HT1080 (cell line): ENCODE results near the gene CDH4. TPM values are rescaled to one million over a fixed set of nuclear protein-coding genes. Genes with fewer than 3 reads are reported as not detected.

Source experiments
- DNase-seq: peaks from one replicate; pipeline ENCODE4 v3.0.0-alpha.2; 2015; ENCODE audit warnings: low read depth
- total RNA-seq: library from RNA; depleted of rRNA; stranded (reverse); fragments of >200 nt; shearing (Covaris generic); gene quantifications from 2 replicates; pipeline ENCODE4 v1.2.3, GENCODE V29; 2014

The CDH4 gene
- total RNA-seq, 1 experiment from 2014 or later = 10.8 TPM

DNA sequence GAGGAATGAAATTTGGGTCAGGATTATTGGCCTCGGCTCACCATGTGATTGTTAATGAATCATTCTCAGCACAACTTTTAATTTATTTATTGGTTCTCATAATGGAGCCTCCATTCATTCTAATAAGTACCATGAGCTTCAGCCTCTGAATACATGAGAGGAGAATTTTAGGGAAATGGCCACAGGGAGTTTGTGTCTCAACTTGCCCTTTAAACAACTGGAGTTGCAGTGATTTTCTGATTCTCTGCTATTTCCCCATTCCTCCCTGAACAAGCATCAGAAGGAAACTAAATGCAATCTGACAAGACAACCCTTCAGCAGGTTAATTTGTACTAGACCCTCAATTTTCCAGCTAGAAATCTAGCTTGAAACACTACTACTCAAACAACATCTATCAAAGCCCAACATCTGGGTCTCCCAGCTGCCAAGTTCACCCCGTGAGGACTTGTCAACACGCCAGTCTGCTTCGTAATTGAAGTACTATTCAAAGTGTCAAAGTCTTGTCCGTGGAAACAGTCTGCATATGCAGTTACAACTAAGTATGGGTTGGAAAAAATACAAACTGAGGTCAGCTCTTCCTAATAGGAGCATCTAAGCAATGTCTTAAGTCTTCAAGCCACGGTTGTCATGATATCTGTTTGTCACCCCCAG lies 235.4 kb downstream of the CDH4 start:
- DNase-seq = no peak

DNA sequence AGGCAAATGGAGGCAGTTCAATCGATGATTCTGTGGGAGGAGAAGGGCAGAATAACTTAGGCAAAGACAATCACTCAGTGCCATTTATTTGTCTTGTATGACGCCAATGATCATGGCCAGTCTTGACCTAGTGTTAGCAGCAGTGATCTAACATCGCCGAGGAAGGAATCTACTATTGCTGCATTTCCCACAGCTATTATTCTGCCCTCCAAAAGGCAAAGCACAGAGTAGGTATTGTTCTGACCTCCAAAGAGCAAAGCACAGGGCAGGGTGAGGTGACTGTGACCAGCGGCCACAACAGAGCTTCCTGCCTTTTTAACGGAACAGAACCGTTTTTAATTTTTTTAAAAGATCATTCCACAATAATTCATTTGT lies 235.9 kb downstream of the CDH4 start:
- no peak for DNase-seq

DNA sequence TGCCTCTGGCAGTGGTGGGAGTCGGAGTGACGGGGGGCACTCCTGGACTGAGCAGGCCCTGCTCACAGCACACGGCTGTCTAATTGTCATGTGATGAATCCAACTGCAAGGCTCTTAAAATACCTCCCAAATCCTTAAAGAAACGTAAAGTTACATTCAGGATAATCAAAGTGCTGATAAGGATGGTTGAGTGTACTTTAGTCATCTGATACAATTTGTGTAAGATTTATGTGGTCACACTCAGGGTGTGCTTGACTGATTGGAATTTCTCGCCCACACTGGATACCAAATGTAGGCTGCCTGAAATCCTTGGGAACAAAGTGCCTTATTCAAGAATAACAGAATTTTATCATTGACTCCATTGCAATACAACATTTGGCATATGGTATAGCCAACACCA lies 238.7 kb downstream of the CDH4 start:
- no peak for DNase-seq

DNA sequence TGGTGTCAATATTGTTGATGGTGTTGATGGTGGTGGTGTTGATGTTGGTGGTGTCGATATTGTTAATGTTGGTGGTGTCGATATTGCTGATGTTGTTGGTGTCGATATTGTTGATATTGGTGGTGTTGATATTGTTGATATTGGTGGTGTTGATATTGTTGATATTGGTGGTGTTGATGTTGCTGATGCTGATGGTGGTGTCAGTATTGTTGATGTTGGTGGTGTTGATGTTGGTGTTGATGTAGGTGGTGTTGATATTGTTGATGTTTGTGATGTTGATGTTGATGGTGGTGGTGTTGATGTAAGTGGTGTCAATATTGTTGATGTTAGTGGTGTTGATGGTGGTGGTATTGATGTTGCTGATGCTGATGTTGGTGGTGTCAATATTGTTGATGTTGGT lies 240.0 kb downstream of the CDH4 start:
- DNase-seq = no peak

DNA sequence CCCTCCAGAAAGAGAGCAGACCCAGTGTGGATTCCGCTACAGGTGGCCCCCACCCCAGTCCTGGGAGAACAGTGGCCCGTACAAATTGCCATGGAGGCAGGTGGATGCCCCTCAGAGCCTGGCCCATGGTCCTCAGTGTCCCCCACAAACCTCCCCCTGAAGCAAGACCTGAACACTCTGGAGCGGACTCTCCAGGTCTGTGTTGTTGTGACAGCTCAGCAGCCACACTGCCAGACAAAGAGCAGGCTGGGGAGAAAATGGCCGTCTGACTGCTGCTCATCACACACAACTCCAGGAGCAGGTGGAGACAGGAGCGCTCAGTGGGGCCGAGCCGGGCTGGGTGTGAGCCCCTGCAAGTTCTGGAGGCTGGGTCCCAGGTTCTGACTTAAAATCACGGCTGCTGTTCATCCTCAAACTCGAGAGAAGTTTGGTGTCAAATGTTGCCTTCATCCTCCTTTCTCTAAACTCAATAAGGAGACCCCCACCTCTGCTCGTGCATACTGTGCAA lies 241.8 kb downstream of the CDH4 start:
- DNase-seq = no peak

DNA sequence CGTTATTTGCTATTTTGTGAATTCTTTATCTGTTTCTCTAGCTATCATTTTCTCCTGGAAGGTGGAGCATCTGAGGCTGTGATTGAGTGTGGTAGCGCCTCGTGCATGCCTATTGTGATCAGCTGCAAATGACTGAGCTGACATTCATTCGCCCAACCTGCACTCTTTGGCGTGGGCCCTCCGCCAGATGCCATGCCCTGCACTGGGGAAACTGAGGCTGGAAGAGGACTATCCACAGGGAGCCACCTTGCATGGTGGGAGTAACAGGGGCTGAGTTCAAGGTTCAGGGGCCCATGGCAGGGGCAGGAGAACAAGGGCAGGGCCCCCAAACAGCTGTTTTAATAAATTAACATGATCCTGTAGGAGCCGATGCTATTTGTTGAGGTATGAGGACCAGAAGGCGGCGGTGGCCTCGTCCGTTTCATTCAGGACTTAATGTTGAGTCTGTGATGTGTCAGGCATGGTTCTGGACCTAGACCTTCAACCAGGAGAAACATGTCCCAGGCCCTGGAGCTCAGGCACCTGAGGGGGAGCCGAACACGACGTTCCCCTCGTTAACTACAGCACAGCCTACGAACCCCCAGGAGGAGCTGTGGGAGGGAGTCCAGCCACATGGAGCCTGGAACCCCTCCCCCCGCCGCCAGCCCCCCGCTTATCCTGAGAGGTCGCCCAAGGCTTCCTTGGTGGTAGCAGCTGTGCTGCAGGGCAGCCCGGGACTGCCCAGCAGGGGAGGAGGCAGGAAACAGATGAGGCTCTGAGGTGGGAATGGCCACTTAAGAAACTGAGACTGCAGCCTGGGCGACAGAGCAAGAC lies 242.9 kb downstream of the CDH4 start:
- DNase-seq = no peak

DNA sequence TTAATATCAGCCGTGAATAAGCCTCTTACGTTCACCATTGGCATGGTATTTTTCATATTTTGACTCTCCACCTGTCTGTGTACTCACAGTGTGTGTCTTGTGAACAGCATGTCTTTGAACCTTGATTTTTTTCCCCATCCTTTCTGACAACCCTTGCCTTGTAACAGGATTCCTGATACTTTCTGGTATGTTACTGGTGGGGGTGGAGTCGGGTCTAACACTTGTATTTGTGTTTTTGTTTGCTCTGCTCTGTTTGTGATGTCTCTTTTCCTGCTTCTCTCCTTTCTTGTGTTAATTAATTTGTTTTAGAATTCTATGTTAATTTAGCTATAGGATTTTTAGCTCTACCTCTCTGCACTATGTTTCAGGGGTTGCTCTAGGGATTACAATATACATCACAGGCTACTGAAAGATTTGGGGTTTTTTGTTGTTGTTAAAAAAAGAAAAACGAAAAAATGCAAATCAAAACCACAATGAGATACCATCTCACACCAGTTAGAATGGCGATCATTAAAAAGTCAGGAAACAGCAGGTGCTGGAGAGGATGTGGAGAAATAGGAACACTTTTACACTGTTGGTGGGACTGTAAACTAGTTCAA lies 245.1 kb downstream of the CDH4 start:
- DNase-seq = no peak

DNA sequence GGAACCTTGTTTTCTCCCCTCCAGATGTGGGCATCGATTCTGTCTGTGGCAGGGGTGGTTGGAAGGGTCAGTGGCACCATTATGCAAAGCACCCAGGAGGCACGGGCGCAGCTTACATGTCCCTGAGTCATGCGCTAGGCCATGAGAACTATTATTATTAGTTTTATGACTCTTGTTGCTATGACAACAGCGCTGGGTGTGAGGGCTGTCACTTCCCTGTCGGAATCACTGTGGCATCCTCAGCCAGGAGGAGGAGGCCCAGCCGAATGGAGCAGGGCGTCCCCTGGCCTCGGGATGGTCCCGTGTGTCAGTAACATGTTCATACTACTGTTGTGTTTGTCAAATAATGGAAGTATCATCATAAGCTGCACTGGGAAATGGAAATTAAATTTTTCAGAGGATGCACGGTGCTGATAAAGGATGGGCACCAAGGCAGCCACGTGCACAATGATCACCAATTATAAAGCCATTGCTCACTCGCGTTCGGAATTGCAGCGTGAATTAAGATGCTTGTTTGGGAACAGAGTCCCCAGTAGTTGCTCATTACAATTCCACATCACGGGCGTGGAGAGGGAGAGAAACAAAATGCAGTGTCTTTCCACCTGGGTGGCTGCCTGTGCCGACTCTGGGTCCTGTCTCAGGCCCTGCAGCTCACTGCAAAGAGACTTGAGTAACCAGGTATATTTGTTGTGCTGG lies 247.9 kb downstream of the CDH4 start:
- peak; percentile 42 for DNase-seq

DNA sequence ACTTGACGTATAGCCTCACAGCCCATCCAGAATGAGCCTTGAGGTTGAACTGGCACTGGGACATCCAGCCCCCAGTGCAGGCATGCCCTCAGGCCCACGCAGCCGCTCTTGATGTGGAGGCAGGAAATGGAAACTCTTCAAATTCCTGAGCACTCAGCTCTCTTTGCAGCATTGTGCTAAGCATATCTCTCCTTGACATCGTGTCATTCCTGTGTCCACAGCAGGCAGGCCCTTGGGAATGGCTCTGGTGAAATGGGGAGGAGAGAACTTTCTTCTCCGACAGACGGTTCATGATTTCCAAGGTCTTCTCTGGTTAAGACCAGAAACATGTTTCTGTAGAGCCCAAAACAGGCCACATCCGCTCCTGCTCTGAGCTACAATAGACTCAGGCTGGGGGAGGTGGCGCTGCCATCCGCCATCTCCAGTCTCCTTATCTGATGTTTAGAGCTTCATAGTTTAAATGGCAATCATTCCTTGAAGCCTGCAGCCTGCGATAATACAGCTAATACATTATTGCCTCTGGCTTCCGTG lies 248.8 kb downstream of the CDH4 start:
- DNase-seq = no peak

DNA sequence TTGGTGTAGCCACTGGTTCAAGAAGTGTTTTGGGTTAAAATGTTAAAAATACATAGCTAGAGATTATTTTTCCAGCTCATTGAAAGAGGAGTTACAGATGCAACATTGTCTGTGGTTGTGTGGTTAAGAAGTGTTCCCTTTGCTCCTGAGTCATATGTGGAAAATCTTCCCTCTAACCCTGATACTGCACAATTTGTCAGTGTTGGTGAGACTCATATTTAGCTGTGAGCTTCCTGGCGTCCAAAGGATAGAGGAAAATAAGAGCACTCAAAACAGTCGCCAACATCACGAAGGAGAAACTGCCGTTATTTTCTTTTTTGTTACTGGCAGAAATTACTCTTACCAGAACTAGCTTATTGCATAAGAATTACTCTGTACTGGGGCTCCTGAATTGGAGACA lies 250.4 kb downstream of the CDH4 start:
- DNase-seq = peak; percentile 46

DNA sequence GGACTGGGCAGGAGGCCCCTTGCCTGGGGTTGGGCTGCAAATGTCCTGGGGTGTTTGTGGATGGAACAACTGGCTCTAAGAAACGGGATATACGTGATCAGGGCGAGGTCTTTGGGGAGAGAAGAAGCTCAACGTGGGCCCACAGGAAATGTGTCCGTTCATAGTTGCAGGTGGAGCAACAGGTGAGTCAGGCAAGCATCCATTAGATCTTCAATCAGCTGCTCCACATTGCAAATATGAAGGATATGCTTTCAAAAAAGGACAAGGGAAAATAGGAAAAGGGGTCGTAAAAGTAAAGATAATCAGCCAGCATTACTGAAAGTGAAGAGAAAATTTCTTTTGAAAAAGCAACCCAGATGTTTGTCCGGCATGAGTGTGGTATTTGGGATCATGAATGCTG lies 251.0 kb downstream of the CDH4 start:
- no peak for DNase-seq

DNA sequence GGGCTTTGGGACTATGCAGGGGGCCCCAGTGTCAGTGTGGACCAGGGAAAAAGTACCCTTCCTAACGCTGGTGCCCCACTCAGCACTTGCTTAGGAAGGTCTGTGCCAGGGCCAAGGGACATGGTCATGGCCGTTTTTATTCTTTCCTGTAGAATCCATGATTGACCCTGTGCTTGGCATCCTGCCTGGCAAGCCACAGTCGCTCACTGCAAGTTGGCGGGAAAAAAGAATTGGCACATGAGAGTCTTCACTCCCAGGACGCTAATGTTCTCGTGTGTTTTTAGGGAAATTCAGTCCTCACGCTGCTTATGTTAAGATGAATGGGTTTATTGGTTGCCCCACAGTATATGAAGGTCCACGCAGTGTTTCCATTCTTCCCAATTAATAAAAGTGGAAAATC lies 253.4 kb downstream of the CDH4 start:
- no peak for DNase-seq

DNA sequence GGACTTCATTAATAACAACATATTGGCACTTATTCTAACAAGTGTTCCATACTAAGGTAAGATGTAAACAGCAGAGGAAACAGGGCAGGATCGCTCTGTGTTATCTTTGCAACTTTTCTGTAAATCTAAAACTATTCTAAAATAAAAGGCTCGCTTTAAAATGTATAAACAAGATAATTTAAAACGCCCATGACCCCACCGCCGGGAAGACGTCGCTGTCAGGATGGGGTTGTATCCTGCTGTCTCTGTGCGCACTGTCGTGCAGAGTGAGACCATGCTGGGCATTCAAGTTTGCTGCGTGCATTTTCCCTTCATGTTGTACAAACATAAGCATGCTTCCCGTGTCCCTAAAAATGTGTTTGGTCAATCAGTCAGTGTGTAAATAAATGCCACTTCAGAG lies 255.7 kb downstream of the CDH4 start:
- DNase-seq = no peak

DNA sequence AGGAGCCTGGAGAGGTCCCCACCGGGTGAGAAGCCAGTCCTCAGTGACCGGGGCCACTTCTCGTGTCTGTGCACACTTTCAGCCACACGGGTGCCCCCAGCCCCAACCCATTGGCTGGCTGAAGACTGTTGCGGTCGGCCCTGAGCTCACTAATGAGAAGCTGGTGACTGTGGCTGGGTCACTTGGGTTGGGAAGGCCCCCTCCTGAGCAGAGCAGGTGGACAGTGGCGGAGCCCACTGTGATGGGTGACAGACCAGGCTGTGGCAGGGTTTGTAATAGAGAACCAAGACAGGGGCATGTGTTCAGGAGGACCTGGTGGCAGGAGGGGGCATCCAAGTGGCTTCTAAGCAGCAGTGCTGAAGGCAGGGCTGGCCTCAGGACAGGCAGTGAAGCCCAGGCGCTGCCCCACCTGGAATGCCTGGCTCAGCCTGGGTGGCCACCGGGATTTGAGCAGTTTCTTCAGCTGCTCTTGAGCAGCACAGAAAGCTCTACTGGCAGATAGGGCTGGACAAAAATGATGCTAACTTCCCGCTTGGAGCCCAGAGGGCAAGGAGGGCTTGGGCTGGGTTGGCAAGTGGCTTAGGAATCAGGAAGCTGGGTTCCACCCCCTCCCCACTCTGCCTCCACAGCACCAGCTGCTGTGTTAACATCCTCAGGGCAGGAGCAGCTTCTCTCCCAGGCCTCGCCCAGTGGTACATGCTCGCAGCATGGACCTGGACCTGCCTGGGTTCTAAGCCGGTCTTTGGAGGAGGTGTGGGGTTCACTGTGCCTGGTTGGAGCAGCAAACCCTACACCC lies 256.4 kb downstream of the CDH4 start:
- DNase-seq = no peak

DNA sequence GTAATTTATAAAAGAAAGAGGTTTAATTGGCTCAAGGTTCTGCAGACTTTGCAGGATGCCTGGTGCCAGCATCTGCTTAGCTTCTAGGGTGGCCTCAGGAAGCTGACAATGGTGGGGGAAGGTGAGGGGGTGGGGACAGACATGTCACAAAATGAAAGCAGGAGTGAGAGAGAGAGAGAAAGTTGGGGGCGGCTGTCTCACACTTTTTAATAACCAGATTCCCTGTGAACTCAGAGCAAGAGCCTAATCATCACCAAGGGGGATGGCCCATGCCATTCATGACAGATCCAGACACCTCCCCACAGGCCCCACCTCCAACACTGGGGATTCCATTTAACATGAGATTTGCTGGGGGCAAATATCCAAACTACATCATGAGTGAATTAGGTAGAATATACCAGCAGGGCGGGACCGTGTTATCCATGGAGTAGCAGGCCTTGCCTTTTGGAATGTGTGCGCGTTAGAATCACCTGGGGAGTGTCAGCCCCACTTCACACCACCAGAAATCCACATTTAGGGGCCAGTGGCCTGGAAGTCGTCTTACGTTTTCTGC lies 258.8 kb downstream of the CDH4 start:
- no peak for DNase-seq

DNA sequence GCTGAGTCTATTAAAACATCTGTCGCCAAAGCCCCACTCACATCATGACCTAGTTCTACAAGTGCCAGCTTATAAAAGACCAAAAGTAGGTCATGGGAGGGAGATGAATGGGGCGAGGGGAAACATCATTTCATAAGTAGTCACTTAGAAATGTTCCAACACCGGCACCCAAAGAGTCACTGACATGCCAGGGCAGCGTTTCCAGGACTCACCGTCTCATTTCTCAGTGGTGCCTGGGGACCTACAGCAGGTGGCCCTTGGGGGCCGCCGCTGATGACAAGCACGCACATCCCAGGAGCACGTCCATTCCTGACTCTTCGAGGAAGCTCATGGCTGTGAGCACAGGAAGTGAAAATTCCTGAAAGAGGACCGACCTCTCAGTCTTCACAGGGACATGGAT lies 260.4 kb downstream of the CDH4 start:
- no peak for DNase-seq

DNA sequence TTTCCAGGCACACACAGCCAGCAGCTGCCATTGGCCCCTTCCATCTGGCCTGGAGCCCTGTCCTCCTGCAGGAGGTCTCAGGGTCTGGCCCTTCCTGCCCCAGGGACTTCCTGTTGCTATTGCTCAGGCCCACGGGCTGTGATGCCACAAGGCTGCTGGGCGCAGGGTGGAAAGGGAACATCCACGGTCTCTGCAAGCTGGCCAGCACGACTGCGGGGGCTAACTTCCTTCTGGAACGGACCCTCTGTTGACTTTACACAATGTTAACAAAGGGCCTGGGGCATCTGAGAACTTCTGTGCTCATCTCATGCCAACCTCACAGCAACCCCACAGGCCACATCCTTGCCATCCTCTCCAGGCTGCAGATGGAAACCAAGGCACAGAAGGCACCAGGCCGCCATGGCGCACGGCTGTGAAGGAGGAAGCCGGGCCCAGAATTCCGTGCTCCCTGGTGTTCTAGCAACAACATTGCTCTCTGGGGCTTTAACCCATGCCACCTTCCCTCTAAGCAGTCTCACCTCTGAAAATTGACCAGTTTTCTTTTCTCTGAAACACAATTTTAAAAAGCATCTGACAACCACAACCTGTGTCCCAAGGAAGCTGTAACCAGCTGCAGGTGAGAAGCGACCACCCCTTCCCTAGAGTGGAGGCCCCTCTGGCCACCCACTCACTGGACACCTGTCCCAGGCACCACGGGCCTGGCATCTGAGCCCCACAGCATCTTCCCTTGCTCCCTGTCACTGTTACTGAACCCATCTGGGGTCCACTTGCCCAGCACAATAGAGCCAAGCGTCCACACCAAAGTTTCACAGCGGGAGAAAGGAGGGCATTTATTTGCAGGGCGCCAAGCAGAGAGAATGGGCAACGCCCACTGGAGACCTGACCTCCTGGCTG lies 261.3 kb downstream of the CDH4 start:
- no peak for DNase-seq

DNA sequence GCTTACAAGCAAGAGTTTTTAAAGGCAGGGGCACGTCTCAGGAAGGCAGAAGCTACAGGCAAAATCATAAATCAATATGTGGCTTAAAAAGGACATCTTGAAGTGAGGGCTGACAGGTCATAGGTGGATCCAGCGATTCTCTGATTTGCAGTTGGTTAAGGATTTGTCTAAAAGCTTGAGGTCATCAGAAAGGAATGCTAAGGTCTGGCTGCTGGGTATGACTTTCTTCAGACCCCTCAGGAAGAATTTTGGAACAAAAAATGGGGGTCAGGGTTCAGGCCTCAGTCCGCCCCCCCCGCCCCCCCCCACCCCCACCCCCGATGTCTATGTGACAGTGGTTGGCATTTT lies 261.9 kb downstream of the CDH4 start:
- no peak for DNase-seq

DNA sequence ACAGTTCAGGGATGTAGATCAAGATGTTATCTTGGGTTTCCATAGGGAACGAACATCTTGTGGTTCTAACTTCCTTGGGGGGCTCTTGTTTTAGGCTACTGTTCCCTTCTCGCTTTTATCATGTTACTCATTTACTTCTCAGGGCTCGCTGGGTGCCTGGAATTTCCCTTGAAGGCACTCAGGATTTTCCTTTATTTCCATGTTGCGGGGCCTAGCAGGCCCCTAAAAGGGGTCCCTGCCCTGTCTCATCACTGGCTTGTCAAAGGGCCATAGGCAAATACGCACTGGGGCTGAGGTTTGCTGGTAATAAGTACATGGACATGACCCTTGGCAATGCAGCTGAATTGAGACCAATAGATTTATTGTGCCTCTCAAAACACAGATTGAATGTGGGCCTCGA lies 262.3 kb downstream of the CDH4 start:
- no peak for DNase-seq
